Activated CD8-positive, alpha-beta memory T cell treated with anti-CD3 and anti-CD28 coated beads, Interleukin-2, amount 50 U/mL, for 1 hour (primary cell): Measurements from ENCODE around the gene ALG12.
A peak's percentile ranks its signal among the peaks of the same experiment; 100 is the strongest.

Experiments
- DNase-seq: peaks from one replicate; pipeline ENCODE4 v3.0.0-alpha.2; 2020; ENCODE audit errors: extremely low read depth

Gene ALG12

GRCh38 chr22:49917974-49918910 lies at the start of gene ALG12, which contains the start of gene CRELD2:
Gene ALG12 (minus strand): TSS chr22:49918438. CDS start chr22:49913765, 4,673 bp downstream.
Gene CRELD2 (plus strand): TSS chr22:49918634. CDS start chr22:49918770, 136 bp downstream.
- DNase-seq: peak; percentile 94

DNA sequence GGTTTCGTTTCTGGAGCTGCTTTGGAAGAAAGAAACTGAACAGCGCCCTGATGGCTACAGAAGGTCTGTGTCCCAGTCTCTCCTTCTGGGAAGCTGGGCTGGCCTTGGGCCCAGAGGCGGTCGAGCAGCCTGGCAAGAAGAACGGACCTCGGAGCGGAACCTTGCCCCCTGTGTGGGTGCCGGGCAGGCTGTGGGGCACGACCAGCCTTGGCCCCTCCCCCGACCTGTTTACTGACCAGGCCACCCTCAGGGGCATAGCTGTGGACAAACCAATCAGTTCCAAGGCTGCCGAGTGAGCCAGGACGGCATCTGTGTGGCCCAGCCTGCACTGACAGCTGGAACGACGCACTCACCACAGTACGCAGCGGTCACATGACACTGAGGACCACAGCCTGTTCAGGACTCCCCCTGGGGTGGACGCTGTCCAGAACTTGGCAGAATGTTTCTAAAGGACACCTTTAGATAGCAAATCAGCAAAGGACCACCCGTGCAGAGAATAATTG lies 49.5 kb upstream of the ALG12 start:
- no peak for DNase-seq

- no peak for DNase-seq
Measured at GRCh38 chr22:49966774-49967705, 48.8 kb upstream of the ALG12 start.

GRCh38 chr22:49966041-49966773 lies 48.0 kb upstream of the ALG12 start:
- DNase-seq: no peak

DNA sequence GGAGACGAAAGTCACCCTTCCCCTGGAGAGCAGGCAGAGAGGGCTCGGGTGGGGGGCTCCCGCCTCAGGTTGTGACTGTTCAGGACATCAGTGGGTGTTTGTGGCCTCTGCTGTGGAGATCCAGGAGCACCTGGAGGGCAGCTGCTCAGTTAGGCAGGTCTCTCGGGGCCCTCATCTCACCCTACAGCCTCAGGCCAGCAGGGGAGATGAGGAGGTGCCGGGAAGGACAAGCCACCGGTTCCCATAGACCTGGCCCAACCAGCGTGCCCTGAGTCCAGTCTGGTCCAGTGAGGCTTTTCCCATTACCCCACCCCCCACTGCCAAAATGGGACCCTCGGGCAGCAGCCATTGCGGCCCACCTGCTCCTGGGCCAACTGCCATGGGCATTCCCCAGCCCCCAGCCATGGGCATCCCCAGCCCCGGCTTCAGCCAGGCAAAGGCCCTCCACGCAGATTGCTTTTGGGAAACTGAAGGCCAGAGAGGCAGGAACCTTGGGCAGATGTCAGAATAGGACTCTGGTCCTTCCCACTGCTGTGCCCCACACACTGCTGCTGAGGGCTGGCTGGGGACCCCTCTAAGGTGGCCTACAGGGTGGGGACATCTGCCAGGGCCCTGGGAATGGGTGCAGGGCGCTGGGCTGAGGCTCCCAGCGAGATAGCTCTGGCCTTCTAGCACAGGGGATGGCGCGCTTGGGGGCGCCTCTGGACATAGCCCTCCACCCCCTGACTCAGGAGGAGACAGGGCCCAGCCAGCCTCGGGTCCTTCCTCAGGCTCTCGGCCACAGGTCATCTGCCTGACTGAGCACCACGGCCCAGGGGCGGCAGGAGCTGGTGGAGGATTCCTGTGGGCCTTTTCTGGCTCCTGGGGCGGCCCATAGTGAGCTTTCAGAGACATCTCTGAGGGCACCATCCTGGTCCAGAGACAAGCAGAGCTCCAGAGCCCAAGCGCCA lies 47.1 kb upstream of the ALG12 start:
- DNase-seq: no peak

DNA sequence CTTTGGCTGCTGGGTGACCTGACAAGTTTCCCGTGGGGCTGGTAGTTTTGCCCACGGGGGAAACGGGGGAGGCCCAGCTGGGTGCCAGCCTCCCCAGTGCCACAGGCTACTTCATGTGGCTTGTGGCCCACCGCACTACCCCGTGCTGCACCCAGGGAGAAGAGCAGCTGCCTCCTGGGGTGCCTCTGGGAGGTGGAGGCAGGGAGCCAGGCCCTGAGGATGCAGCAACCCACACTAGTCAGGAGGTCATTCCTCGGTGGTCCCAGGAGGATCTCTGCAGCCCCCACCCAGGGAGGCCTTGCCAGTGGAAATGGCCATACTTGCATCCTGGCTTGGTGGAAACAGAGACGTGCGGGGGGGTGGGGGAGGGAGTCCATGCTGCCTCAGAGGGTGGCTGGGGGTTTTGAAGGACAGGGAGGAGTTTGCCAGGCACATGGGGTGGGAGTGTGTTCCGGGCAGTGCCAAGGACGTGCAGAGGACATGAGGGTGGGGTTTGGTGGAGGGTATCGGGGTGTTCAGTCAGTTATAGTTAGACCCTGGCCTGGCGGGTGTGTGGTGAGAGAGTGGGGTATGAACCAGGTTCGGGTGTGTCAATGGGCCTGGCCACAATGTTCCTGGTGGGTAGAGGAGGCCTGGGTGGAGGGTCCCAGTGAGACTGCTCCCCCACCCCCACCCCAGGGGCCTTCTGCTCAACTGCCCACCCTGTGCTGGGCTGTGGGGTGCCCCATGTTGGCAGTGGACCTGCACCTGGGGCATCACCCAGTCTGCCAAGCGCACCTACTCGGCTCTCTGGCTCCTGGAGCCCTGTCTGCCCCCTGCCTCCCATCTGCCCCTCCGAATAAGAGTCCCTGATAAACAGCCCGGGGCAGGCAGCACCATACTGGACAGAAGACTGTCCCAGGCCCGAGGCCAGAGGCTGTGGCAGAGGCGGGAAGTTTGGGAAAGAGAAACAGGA lies 46.2 kb upstream of the ALG12 start:
- no peak for DNase-seq

GRCh38 chr22:49963647-49964026 lies 45.4 kb upstream of the ALG12 start:
- no peak for DNase-seq

DNA sequence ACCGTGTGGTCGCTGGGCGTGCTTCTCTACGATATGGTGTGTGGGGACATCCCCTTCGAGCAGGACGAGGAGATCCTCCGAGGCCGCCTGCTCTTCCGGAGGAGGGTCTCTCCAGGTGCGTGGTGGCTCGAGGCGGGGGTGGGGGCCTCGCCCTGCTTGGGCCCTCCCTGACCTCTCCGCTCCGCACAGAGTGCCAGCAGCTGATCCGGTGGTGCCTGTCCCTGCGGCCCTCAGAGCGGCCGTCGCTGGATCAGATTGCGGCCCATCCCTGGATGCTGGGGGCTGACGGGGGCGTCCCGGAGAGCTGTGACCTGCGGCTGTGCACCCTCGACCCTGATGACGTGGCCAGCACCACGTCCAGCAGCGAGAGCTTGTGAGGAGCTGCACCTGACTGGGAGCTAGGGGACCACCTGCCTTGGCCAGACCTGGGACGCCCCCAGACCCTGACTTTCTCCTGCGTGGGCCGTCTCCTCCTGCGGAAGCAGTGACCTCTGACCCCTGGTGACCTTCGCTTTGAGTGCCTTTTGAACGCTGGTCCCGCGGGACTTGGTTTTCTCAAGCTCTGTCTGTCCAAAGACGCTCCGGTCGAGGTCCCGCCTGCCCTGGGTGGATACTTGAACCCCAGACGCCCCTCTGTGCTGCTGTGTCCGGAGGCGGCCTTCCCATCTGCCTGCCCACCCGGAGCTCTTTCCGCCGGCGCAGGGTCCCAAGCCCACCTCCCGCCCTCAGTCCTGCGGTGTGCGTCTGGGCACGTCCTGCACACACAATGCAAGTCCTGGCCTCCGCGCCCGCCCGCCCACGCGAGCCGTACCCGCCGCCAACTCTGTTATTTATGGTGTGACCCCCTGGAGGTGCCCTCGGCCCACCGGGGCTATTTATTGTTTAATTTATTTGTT lies 44.8 kb upstream of the ALG12 start:
- DNase-seq: no peak

DNA sequence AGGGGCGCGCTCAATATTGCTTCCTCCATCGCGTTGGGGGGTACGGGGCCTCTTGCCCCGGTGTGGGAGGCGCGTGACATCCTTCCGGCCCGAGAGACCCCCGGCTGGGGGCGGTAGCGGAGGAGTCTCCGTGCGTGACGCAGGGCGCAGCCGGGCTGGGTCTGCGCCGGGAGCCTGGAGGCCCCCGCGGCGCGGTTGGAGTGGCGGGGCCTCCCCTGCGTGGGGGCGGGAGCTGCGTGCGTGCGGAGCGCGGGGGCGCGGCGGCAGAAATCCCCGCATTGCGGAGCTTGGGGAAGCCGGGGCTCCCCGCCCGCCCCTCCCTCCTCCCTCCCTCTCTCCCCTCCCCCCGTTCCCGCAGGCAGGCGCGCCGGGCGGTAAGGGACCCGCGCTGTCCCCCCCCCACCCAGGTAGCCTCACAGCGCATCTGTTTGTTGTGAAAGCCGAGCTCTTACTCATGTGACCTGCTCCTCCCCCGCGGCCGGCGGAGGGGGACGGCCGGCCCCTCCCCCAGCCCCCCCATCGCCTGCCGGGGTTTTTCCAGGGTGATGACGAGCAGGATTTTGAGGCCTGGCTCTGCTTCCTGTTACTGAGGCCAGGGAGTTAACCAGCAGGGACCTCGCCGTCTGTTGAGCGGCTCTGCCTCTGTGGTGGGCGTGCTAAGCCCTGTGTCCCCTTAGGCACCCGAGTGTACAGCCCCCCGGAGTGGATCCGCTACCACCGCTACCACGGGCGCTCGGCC lies 43.9 kb upstream of the ALG12 start:
- DNase-seq: peak; percentile 68

DNA sequence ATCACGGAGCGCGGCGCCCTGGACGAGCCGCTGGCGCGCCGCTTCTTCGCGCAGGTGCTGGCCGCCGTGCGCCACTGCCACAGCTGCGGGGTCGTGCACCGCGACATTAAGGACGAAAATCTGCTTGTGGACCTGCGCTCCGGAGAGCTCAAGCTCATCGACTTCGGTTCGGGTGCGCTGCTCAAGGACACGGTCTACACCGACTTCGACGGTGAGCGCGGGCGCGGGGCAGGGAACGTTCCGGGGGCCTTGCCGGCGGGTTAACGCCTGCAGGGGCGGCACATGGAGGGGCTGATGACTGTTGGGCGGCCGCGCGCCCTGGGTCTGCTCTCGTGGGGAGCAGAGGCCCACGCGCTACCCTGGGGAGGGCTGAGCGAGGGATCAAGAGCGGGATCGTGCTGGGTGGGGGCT lies 43.4 kb upstream of the ALG12 start:
- DNase-seq: no peak

DNA sequence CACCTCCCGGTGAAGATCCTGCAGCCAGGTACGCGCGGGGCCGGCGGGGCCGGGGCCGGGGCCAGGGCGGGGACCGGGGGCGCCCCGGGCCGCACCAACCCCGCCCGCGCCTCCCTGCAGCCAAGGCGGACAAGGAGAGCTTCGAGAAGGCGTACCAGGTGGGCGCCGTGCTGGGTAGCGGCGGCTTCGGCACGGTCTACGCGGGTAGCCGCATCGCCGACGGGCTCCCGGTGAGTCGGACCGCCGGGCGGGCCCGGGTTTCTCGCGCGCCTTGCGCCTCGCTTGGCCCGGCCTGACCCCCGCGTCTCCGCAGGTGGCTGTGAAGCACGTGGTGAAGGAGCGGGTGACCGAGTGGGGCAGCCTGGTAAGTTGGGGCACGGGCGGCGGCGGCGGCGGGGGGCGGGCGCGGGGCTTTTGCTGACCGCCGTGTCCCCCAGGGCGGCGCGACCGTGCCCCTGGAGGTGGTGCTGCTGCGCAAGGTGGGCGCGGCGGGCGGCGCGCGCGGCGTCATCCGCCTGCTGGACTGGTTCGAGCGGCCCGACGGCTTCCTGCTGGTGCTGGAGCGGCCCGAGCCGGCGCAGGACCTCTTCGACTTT lies 42.9 kb upstream of the ALG12 start:
- DNase-seq: no peak

- peak; percentile 72 for DNase-seq
Measured at GRCh38 chr22:49960159-49961004, 42.1 kb upstream of the ALG12 start, which contains the start of gene PIM3. Gene PIM3 (plus strand): TSS chr22:49960772. CDS start chr22:49960948, 176 bp downstream.

GRCh38 chr22:49959782-49960158 lies 41.5 kb upstream of the ALG12 start:
- DNase-seq: no peak

DNA sequence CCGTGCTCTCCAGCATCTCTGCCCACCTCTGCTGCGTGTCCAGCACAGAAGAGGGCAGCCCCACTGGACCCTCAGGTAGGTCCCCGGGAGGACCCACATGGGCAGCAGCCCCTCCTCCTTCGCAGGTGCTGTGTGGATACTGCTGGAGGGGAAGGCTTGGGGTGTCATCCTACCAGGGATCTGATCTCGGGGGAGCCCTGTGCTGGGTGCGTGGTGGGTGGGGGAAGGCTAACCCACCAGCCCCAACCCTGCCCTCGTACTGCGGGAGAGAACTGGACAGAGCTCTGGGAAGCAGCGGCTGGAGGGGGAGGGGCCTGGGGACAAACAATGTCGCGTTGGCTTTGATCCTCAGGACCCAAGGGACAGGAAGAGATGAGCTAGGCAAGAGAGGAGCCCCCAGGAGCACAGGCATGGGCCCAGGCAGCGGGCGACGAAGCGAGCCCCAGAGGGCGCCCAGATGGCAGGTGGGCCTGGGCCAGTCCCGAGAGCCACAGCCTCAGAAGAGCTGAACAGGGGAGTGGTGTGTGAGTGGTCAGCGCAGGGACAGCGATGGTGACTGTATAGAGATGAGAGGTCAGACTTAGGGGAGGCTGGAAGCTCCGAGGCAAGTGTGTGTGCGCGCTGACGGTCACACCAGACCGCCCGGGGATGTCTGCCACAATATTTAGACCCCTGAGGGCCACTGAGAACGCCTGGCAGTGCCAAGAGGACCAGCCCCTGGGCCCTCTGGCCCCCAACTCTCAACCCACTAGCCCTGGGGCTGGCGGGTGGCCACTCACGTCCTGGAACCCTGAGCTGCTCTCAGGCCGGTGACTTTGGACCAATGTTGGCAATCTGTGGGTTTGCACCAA lies 40.9 kb upstream of the ALG12 start:
- DNase-seq: no peak

GRCh38 chr22:49958366-49958921 lies 40.2 kb upstream of the ALG12 start:
- DNase-seq: no peak
